NCI-H1930 (cell line): ENCODE results near the gene GRK5.
"Not testable (repeated sequence)": the region's sequence is repeated elsewhere in the genome, so short reads cannot be mapped to it uniquely, and the experiment has no call there.

Experiments used
- DNase-seq, 2 experiments: peaks; one replicate each; lab custom pipeline; 2025; lab: John Stamatoyannopoulos, UW

GRK5 gene

GRCh38 chr10:119423510-119424257 lies 216.3 kb downstream of the GRK5 start:
- DNase-seq: no peak

- no peak for DNase-seq
These were observed 217.0 kb downstream of the GRK5 start for GRCh38 chr10:119424258-119424975.

GRCh38 chr10:119425102-119425880 lies 217.9 kb downstream of the GRK5 start:
- no peak for DNase-seq

DNA sequence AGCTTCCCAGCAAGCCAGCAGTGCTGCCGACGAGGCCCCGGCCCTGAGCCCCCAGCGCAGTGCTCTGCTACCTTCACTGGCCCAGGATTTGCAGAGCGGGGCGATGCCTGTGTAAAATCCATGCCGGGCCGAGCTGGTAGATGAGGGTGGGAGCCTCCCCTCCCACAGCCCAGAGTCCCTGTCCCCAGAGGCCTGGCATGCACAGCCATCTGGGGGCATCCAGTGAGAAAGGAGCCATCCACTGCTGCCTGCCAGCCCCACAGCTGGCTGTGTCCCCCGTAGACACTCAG lies 218.5 kb downstream of the GRK5 start:
- no peak for DNase-seq

DNA sequence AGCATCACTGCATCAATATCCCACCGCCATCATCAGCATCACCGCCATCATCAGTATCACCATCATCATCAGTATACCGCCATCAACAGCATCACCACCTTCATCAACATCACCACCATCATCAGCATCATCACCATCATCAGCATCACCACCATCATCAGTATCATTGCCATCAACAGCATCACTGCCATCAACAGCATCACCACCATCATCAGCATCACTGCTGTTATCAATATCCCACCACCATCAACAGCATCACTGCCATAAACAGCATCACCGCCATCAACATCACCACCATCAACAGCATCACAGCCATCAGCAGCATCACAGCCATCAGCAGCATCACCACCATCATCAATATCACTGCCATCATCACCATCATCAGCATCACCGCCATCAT lies 219.3 kb downstream of the GRK5 start:
- DNase-seq: no peak

DNA sequence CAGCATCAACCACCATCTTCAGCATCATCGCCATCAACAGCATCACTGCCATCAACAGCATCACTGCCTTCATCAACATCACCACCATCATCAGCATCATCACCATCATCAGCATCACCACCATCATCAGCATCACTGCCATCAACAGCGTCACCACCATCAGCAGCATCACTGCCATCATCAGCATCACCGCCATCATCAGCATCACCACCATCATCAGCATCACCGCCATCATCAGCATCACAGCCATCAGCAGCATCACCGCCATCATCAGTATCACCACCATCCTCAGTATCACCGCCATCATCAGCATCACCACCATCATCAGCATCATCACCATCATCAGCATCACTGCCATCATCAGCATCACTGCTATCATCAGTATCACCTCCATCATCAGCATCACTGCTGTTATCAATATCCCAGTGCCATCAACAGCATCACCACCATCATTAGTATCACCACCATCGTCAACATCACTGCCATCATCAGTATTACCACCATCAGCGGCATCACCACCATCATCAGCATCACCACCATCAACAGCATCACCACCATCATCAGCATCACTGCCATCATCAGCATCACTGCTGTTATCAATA lies 220.0 kb downstream of the GRK5 start:
- DNase-seq: no peak

DNA sequence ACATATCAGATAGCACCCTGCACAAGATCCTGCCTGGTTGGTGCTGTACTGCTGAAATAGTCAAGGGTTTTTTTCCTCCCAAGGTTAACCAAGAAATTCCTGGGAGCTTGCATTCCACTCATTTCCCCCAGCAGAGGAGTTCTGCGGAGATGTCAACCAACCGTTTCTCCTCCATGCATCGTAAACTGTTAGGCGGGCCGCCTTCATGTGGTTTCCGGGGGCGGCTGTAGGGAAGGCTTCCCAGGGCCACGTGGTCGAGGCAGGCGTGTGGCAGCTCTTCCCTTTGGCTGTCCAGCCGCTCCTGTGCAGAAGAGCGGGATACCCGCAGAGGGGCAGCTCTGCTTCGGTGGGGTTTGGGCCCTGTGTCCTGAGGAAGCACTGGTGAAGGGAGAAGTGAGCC lies 221.4 kb downstream of the GRK5 start:
- no peak for DNase-seq

DNA sequence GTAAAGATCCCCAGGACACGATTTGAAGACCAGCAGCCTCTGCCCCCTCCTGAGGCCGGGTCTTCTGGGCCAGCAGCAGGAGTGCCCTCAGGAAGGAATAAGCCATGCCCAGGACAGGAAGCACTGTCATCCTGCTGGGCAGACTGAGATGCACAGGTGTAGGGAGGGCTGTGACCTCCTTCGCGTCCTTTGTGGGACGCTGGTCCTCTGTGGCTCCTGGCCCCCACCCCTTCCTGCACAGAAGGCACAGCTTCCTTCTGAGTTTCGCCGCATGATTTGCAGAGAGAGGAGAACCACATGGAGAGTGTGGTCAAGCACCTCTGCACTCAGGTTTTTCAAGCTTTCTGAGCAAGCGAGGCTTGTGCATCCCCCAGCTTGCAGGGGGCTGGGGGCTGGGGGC lies 222.4 kb downstream of the GRK5 start:
- DNase-seq: no peak

- DNase-seq: no peak
These were observed 223.8 kb downstream of the GRK5 start for GRCh38 chr10:119431034-119431772.

DNA sequence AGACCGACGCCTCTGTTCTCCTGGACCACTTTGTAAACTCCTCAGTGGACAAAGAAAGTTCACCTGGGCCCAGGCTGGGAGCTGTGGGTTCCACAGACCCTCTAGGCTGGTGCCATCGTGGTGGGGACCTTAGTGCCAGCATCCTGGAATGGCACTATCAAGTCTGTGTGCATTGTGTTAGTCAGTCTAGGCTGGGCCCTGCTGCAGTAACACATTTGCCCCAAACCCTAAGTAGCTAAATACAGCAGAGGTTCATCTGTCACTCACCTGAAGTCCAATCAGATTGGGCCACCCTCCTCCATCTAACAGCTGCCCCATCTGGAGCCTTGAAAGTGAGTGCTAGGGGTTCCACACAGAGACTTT lies 224.4 kb downstream of the GRK5 start:
- no peak for DNase-seq

DNA sequence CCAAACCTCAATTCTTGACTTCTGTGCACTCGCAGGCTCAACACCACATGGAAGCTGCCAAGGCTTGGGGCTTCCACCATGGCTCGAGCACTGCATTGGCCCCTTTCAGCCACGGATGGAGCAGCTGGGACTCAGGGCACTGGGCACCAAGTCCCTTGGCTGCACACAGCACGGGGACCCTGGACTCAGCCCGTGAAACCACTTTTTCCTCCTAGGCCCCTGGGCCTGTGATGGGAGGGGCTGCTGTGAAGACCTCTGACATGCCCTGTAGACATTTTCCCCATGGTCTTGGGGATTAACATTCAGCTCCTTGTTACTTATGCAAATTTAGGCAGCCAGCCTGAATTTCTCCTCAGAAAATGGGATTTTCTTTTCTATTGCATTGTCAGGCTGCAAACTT lies 227.6 kb downstream of the GRK5 start:
- not testable (repeated sequence) for DNase-seq

DNA sequence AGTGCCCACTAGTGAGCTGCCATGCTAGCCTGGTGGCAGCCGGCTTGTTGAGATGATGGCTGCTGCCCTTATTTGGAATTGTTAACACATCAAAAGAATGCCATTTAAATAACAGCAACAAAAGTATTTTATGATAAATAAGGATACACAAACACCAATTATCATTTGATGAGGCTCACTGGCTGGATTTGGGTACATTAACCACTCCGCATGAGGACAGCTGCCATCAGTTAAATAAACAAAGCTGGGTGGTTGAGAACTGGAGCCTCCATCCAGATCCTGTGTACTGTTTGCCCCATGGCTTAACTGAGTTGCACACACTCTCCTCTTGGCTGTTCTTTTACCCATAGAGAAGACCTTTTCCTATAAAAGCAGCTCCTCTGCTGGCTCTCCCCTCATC lies 231.3 kb downstream of the GRK5 start:
- no peak for DNase-seq

DNA sequence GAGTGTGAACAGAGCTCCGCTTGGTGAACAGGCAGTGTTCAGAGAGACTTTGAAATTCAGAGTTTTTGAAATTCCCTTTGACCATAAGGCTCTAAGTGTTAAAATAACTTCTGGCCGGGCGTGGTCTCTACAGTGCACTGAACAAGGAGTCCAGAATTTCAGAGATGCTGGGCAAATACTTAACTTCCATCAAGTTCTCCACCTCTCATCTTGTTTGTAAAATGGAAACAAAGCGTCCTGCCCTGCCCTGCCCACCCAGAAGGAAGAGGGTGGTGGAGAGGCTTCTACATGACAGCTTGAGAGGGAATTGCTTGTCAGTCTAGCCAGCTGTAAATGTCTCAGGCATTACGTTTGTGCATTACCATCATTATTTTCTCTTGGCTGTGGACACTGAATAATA lies 232.6 kb downstream of the GRK5 start:
- DNase-seq: no peak

DNA sequence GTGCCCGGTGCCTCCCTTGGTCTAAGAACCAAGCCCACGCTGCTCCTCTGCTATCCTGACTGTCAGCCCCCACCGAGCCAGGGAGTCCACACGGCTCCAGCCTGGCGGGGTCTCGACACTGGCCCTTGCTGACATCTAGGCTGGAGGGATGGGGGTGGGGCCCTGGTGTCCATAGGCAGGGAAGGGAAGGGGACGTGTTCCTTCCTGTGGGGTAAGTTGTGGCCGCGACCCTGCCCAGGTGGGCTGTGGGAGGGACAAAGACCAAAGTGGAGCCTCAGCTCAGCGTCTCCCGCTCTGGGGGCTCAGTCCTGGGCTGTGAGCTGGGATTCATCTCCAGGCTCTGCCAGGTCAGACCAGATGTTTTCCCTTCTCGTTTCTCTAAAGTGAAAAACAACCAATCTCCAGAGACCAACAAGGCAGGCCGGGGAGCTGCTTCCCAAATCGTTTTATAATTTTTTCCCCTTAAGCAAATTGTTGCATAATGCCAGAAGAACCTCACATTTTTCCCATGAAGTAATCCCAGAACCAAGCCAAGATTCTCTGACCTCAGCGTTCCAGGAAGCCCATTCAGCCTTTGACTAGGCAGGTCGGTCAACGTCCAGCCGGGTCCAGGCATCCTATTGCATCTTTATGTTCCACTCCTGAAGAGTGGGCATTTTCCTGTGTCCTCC lies 233.9 kb downstream of the GRK5 start:
- DNase-seq: no peak

- no peak for DNase-seq
These were observed 234.8 kb downstream of the GRK5 start for GRCh38 chr10:119441921-119442757.

DNA sequence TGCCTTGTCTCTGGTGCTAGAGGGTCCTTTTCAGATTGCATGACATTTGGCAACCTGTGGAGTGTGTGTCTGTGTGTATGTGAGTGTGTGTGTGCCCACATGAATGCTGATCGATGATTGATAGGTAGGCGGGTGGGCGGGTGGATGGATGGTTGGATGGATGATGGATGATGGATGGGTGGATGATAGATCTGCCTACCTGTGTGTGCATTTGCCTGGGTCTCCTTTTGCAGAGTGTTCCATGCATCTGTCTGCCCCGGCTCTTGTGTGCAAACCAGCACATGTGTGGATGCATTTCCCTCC lies 235.3 kb downstream of the GRK5 start:
- DNase-seq: no peak

DNA sequence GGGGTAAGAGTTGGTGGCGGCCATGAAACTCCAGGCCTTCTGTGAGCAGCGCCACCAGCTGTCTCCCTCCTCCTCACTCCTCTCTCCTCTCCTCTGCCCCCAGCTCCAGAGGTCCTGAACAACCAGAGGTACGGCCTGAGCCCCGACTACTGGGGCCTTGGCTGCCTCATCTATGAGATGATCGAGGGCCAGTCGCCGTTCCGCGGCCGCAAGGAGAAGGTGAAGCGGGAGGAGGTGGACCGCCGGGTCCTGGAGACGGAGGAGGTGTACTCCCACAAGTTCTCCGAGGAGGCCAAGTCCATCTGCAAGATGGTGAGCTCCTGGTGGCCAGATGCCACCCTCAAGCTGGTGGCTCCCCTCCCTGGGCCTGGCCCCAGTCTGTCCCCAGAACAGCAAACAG lies 236.1 kb downstream of the GRK5 start:
- DNase-seq: no peak

GRCh38 chr10:119443970-119444660 lies 236.7 kb downstream of the GRK5 start:
- no peak for DNase-seq

- DNase-seq: no peak
These were observed 237.5 kb downstream of the GRK5 start for GRCh38 chr10:119444866-119445265.

DNA sequence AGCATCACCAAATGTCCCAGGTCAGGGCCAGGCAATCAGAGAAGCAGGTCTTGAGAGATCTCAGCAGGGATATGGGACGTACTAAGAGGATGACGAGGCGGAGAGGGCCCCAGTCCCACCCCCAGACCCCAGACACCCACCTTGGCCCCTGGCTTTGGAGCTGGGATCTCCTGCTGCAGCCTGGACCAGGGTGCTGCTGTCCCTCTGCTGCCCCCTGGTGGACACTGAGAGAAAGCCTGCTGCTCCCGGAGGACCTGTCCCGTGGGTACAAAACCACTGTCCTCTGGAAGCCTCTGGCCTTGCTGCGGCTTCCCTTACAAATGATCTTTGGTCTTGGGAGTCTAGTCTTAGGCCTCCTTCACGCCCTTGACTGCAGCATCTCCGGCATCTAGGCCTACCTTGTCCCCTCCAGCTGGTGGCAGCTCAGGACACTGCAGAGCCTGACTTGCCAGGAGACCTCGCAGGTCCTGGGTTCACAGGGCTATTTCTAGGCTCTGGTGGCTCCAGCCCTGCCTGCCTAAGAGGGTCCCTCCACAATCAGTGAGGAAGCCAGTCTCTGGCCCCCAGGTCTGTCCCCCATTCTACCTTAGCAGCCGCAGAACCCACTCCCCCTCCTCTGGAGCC lies 238.1 kb downstream of the GRK5 start:
- DNase-seq: peak; percentile 6 to 30
